GM13976 (cell line): ENCODE data around the gene KXD1.
"Not testable (repeated sequence)": the region's sequence is repeated elsewhere in the genome, so short reads cannot be mapped to it uniquely, and the experiment has no call there.

ENCODE experiments used
- DNase-seq: peaks from one replicate; pipeline ENCODE4 v3.0.0; 2012; ENCODE audit warnings: low spot score
- in situ Hi-C: fragments of 300-500 bp; cut with MboI; formaldehyde crosslinking; loops from one replicate; pipeline ENCODE4 v1.12.0; 2022; ENCODE audit warnings: low sequenced_read_pairs, mixed read lengths, inconsistent platforms; ENCODE audit not compliant: unreplicated experiment
- TF ChIP-seq, protein P1 (sequence below): IDR thresholded peaks from 2 replicates; pipeline ENCODE4 v1.5.1; 2012; ENCODE audit warnings: borderline replicate concordance, mild to moderate bottlenecking; ENCODE audit not compliant: insufficient read depth; ENCODE audit errors: extremely low read depth, missing control alignments, control extremely low read depth

KXD1 gene

DNA sequence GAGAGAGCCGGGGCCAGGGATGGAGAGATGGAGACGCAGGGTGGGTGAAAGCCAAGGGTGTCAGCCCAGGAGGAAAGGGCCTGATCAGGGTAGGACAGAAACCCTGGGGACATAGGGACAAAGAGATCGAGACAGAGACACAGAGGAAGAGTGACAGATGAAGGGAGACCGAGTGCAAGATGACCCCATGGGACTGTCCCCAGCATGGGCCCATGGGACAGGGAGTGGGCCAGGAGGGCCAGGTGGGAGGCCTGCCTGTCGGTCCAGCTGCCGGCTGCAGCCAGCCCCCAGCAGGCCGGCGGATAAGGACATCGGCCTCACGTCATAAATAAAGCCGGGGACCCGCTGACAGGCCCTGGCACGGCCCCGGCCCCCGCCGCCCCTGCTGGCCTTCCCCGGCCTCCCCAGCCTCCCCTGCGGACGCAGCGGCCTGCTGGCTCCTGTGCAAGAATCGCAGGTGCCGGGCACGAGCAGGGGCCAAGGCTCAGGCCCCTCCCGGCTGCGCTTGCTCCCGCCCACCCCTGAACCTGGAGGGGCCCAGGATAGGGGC lies 37.2 kb downstream of the KXD1 start:
- peak; percentile 64 for DNase-seq
- TF ChIP-seq, protein P1, sequence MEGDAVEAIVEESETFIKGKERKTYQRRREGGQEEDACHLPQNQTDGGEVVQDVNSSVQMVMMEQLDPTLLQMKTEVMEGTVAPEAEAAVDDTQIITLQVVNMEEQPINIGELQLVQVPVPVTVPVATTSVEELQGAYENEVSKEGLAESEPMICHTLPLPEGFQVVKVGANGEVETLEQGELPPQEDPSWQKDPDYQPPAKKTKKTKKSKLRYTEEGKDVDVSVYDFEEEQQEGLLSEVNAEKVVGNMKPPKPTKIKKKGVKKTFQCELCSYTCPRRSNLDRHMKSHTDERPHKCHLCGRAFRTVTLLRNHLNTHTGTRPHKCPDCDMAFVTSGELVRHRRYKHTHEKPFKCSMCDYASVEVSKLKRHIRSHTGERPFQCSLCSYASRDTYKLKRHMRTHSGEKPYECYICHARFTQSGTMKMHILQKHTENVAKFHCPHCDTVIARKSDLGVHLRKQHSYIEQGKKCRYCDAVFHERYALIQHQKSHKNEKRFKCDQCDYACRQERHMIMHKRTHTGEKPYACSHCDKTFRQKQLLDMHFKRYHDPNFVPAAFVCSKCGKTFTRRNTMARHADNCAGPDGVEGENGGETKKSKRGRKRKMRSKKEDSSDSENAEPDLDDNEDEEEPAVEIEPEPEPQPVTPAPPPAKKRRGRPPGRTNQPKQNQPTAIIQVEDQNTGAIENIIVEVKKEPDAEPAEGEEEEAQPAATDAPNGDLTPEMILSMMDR, result no peak
- in situ Hi-C loops, result no loop called here

DNA sequence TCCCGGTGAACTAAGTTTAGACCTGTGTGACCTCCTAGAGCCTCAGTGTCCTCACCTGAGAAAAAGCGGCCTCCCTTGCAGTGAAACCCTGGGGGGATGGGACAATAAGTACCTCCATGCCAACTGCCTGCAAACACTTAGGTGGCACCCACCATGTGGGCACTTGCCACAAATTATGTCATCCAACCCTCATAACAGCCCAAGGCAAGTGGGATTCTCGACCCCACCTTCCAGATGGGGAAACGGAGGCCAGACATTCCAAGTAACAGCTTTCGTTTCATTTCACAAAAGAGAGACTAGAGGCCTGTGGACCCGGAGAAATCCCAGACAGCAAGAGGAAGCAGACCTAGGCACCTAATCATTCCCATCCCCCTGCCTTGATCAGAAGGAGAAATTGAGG lies 37.8 kb downstream of the KXD1 start:
- TF ChIP-seq, protein P1, result no peak
- no peak for DNase-seq
- in situ Hi-C loops, result no loop called here

- TF ChIP-seq, protein P1, result no peak
- in situ Hi-C loops, result no loop called here
- peak; percentile 67 for DNase-seq
Measured at GRCh38 chr19:18596752-18597157, 39.1 kb downstream of the KXD1 start.

DNA sequence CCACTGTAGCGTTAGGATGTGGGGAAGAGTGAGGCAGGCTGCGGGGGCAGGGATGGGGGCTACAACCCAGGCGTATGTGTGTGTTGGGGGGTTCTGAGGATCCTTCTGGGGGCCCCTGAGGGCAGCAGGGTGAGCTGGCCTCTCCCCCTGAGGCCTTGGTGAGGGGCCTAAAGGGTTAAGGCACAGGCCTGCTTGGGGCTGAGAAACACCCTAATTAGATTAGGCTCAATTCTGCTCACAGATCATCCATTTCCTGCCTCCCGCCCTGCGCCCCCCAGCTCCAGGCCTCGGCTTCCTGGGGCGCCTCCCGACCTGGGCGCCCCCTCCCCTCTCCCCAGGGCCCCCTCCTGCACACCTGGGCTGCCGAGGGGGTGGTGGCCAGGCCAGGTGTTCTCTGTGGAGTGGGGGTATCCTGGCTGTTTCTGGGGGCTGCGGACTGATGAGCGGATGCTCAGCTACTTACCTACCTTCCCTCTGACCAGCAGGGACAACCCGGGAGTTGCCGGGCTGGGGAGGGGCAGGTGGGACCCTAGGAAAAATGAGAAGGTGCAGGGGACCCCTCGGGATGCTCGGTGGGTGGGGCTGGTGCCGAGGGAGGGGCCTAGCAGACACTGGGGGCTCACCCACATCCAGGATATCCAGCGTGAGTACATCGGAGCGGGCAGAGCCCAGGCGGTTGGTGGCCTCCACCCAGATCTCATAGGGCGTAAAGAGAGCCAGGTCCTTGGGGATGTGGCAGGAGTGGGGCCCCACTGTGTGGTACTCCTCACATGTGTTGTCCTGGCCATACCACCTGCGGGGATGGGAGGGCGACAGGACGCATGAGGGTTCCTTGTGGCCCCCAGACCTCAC lies 40.4 kb downstream of the KXD1 start:
- DNase-seq, result peak; percentile 31
- TF ChIP-seq, protein P1, result no peak
- in situ Hi-C loops, result no loop called here

- TF ChIP-seq, protein P1, result no peak
- peak; percentile 28 for DNase-seq
- in situ Hi-C loops, result no loop called here
Measured at GRCh38 chr19:18599485-18599884, 41.8 kb downstream of the KXD1 start.

DNA sequence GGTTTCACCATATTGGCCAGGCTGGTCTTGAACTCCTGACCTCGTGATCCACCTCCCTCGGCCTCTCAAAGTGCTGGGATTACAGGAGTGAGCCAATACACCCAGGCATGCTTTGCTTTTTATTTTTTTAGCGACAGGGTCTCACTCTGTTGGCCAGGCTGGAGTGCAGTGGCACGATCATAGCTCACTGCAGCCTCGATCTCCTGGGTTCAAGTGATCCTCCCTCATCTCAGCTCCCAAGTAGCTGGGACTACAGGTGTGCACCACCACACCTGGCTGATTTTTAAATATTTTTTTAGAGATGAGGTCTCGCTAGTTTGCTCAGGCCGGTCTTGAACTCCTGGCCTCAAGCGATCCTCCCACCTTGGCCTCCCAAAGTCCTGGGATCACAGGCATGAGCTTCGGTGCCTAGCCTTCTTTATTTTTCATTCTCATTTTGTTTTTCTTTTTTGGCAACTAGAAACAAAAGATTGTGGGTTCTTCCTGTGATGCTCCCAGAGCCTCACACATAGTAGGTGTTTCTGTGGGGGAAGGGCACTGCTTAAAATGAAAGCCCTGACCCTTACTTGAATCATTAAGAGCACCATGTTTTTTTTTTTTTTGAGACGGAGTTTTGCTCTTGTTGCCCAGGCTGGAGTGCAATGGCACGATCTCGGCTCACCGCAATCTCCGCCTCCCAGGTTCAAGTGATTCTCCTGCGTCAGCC lies 43.2 kb downstream of the KXD1 start:
- in situ Hi-C loops, DNase-seq: not testable (repeated sequence)

- TF ChIP-seq, protein P1, result no peak
- DNase-seq, result no peak
- in situ Hi-C loops, result no loop called here
Measured at GRCh38 chr19:18601875-18602274, 44.2 kb downstream of the KXD1 start.
